K562 (cell line): ENCODE data around the gene NAB1. TPM values are rescaled to one million over a fixed set of nuclear protein-coding genes. Genes with fewer than 3 reads are reported as not detected.

Experiments used
- HIVEP1 ChIP-seq: fragments of 250-450 bp; sonication (Bioruptor Pico); IDR thresholded peaks from 2 replicates; pipeline ENCODE4 v1.4.0; 2020; ENCODE audit warnings: mild to moderate bottlenecking
- polyA plus RNA-seq, 8 experiments: library from polyadenylated mRNA; depleted of rRNA in 4 of 8; stranded (reverse) in 5 of 8; unstranded in 3 of 8; fragments of >200 nt; fragmentation: Nextera tagmentation in 2 of 8; fragmentation: Illumina TruSeq in 1 of 8; extraction: Ambion mirVana in 2 of 8; extraction: Trizol in 1 of 8; gene quantifications; 2 replicates each; pipeline versions ENCODE4 v1.2.1 to v1.2.3, GENCODE V29; 2011 to 2014; ENCODE audit warnings: inconsistent platforms in 1 of 8, missing spikeins in 1 of 8
- total RNA-seq, 7 experiments: library from RNA; depleted of rRNA in 6 of 7; stranded (reverse); fragments of >200 nt in 6 of 7; fragmentation: Illumina TruSeq in 2 of 7; extraction: Trizol in 2 of 7; gene quantifications; 2 replicates each; pipeline versions ENCODE4 v1.2.1 to v1.2.3, GENCODE V29; 2011 to 2021; ENCODE audit warnings: low replicate concordance in 1 of 7
- TF ChIP-seq, protein P1 (sequence below): IDR thresholded peaks from 2 replicates; pipeline ENCODE4 v1.6.1; 2014; ENCODE audit warnings: antibody characterized with exemption
- TF ChIP-seq, protein P2 (sequence below), 2 experiments: fragments of 450-650 bp; IDR thresholded peaks; 2 replicates each; pipeline ENCODE4 v1.6.1; 2018; ENCODE audit warnings: mild to moderate bottlenecking in 2 of 2, low read depth in 1 of 2; ENCODE audit not compliant: partially characterized antibody in 2 of 2

The NAB1 gene
- total and polyA plus RNA-seq, 9 of the 15 experiments (the other 6 are each of a cell fraction or from before 2014, with no cell fraction given), result 3.1 to 23.0 (median 16.3) TPM

GRCh38 chr2:190607014-190607597 lies 41.8 kb upstream of the NAB1 start (continued):
- TF ChIP-seq, protein P1, sequence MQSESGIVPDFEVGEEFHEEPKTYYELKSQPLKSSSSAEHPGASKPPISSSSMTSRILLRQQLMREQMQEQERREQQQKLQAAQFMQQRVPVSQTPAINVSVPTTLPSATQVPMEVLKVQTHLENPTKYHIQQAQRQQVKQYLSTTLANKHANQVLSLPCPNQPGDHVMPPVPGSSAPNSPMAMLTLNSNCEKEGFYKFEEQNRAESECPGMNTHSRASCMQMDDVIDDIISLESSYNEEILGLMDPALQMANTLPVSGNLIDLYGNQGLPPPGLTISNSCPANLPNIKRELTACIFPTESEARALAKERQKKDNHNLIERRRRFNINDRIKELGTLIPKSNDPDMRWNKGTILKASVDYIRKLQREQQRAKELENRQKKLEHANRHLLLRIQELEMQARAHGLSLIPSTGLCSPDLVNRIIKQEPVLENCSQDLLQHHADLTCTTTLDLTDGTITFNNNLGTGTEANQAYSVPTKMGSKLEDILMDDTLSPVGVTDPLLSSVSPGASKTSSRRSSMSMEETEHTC, result no peak
- TF ChIP-seq, protein P2, sequence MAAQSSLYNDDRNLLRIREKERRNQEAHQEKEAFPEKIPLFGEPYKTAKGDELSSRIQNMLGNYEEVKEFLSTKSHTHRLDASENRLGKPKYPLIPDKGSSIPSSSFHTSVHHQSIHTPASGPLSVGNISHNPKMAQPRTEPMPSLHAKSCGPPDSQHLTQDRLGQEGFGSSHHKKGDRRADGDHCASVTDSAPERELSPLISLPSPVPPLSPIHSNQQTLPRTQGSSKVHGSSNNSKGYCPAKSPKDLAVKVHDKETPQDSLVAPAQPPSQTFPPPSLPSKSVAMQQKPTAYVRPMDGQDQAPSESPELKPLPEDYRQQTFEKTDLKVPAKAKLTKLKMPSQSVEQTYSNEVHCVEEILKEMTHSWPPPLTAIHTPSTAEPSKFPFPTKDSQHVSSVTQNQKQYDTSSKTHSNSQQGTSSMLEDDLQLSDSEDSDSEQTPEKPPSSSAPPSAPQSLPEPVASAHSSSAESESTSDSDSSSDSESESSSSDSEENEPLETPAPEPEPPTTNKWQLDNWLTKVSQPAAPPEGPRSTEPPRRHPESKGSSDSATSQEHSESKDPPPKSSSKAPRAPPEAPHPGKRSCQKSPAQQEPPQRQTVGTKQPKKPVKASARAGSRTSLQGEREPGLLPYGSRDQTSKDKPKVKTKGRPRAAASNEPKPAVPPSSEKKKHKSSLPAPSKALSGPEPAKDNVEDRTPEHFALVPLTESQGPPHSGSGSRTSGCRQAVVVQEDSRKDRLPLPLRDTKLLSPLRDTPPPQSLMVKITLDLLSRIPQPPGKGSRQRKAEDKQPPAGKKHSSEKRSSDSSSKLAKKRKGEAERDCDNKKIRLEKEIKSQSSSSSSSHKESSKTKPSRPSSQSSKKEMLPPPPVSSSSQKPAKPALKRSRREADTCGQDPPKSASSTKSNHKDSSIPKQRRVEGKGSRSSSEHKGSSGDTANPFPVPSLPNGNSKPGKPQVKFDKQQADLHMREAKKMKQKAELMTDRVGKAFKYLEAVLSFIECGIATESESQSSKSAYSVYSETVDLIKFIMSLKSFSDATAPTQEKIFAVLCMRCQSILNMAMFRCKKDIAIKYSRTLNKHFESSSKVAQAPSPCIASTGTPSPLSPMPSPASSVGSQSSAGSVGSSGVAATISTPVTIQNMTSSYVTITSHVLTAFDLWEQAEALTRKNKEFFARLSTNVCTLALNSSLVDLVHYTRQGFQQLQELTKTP (IDR thresholded peaks at IDR 0.05; ENCODE audit: low read depth in 1 of 2, partially characterized antibody in 2 of 2), result no peak
- no peak for TF ChIP-seq HIVEP1 (CRISPR knock-in tag)
- TF ChIP-seq, all 486 proteins: peak for 31
